Stimulated activated CD8-positive, alpha-beta memory T cell treated with anti-CD3 and anti-CD28 coated beads, Interleukin-7, amount 100 ng/mL, for 1 hour (primary cell): Measurements from ENCODE around the gene HES7.

ENCODE experiments used
- DNase-seq, 2 donors: peaks; one replicate each; pipeline ENCODE4 v3.0.0-alpha.2; 2020; ENCODE audit warnings: low read depth in 2 of 2

Gene HES7

DNA sequence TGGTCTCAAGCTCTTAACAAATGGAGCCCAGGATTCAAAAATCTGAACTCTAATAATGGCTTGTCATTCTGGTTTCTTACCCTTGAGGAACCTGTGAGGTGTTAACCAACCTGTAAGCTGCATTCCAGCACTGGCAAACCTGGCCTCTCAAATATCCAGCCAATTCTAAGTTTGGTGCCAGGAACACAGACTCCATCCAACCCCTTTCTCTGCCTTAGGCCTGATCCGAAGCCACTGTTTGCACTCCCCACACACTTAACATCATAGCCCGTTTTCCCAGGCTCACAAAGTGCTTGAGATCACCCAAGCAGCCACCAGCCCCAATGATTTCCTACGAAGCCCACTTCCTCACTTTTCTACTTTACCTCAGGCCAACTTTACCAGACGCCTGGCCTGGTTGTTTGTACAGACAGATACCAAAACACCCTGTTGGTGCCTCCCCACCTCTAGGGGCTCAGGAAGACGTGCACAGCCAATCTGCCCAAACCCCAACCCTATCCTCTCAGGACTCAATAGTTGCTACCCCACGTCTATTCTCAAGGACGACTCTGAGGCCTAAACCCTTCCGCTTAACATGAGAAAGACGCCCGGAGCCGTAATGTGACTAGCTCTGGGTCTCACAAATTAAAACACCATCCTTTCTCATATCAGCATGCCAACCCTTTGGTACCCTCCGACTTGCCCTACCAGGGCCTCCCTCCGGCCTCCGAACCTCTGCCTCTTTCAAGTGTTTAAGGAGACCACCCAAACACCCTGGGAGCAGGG, 31.5 kb upstream of the HES7 start:
- DNase-seq, result no peak

DNA sequence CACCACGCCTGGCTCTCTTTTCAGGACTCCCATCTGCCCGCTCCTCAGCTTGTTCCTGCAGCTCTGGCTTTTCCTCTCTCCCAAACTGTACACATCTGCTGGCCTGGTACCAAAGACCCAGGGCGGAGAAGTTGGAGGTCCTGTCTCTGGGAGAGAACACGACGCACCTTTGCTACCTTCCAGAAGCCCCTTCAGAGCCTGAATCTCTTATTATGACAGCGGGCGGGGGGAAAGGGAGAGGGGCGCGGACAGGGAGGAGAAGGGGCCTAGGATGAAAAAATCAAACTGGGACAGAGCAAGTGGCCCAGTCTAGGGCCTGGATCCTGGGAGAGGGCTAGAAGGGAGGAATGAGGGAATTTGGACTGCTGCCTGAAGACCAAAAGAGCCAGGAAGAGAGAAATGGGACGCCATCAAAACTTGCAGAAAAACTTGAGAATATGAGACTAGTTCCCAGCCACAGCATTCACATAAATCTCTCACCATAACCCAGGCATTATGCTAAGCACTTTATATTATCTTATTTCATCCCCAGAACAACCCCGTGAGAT, 30.8 kb upstream of the HES7 start:
- no peak for DNase-seq

DNA sequence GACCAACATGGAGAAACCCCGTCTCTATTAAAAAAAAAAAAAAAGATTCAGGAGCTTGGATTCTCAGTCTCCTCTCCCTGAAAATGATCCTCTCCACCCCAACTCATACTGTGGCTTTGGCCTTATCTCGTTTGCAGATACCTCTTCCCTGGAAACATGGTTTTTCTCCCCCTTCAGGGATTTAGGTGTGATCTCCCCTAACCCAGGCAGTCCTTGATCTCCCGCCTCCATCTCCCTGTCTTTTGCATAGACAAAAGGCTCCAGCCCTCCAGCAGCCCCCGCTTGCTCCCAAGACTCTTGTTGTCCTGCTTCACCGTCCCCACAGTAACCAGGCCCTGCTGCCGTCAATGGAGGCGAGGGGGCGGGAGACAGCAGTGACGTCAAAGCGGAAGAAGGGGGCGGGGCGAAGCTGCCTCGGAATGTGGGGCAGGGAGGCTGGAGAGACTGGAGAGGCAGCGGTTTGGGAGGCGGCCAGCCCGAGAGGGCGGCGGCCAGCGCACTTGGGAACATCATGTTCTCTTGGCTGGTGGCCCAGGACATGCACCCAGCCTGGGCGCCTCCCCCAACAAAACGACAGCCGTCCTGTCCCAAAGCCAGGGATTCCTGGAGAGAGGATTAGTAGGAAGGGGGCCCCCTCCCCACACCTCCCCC, 30.2 kb upstream of the HES7 start:
- peak in 1 of 2 donors; percentile 83 for DNase-seq

DNA sequence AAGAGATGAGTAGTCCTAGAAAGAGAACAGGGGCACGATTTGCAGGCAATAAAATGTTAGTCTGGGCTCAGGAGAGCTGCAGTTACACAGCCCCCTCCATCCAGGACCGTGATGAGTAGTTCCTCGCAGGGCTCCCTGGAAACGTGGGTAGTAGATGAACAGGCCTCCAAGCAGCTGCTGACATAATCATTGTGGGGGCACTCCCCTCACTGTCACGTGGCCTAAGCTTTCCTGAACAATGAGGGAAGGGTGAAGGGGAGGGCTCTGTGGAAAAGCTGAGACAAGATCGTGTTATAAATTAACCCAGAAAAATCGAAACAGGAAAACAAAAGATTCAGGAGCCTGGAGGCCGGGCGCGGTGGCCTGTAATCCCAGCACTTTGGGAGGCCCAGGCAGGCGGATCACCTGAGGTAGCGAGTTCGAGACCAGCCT, 29.6 kb upstream of the HES7 start:
- no peak for DNase-seq

DNA sequence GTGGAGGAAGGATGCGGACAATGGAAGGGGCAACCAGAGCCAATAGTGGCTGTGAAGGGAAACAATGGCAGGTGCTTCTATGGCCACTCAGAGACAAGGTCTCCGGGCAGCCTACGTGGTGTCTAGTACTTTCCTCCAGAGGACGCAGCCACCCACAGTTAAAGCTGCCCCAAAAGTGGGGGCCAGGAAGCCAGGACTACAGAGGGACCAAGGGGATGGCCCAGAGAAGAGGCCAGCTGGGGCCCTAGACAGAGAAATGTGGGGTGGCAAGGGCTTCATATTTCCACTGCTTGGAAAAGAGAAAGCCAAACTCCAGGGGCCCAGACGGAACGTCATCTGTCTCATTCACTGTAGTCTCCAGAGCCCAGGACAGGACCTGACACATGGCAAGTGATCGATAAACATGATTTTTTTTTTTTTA, 29.1 kb upstream of the HES7 start:
- no peak for DNase-seq

DNA sequence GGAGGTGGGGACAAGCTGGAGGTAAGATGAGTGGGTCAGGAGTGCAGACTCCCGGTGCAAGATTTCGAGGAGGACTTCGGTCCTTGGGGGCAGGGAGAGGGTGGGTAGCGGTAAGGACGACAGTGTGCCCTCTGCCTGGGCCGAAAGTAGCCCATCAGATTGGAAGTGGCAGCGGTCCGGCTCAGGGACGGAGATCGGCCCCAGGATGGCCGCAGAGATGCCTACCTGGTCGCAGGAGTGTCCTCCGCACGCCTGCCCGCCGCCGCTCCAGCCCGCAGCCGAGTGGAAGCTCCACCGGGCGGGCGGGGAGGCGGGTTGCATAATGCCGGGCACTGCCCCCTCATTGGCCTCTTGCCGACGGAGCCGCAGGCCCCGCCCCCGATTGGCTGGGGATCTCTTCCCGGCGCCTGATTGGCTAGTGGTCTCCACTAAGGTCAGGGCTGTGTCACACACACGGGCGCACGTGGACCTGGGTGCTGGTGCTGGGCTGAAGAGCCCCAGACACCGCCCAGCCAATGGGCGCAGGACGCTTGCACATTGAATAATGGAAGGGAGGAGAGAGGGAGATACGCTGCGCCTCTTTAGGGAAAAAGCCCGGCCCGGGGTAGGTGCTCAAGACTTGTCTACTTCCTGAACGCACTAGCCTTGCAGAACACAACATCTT, 28.3 kb upstream of the HES7 start, which contains the start of gene PER1:
Gene PER1, minus strand, starts transcription at position 293 of the 664 bp plus-strand sequence. CDS start 1,698 bp downstream, outside the sequence.
- peak in 1 of 2 donors; percentile 61 for DNase-seq

DNA sequence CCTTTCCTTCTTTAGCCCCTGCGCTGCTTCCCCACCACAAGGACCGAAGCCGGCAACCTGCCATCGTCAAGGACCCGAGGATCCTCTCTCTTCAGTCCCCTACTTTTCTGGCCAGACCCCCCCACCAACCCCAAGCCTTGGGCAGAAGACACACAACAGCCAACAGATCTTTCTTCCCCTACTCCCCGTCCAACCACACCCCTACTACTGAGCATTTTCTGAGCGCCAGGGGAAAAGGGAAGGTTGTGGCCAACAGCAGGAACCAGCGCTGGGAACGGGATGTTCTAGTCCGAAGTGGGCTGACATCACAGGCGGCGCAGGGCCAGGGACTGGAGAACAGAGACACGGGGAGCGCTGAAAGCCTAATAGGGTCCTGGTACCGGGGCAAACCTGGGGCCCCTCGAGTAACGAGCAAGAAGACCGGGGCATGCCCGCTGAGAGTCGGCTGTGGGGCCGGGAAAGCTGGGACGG, 27.8 kb upstream of the HES7 start:
- DNase-seq, result no peak

DNA sequence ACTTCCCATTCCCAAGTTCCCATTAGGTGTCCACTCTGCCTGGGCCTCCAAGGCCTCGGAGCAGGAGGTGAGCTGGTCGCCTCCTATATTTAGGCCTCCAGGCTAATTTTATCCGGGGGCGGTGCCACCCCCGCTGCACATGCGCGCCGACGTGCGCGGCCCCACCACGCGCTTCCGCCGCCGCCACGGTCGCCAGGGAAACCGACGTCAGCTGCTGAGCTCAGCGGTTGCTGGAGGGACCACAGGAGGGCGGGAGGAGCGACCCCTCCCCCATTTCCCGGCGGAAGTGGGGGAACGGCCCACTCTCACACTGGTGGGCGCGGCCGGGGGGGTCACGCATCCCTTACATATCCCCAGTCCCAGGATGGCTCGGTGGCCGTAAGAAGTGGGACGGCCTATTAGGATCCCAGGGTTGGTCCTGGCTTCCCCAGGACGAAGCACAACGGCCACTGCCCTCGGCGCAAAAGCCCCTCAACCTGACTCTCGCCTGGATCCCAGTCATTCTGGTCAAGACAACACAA, 27.3 kb upstream of the HES7 start:
- DNase-seq, result peak; percentile 82 to 84

DNA sequence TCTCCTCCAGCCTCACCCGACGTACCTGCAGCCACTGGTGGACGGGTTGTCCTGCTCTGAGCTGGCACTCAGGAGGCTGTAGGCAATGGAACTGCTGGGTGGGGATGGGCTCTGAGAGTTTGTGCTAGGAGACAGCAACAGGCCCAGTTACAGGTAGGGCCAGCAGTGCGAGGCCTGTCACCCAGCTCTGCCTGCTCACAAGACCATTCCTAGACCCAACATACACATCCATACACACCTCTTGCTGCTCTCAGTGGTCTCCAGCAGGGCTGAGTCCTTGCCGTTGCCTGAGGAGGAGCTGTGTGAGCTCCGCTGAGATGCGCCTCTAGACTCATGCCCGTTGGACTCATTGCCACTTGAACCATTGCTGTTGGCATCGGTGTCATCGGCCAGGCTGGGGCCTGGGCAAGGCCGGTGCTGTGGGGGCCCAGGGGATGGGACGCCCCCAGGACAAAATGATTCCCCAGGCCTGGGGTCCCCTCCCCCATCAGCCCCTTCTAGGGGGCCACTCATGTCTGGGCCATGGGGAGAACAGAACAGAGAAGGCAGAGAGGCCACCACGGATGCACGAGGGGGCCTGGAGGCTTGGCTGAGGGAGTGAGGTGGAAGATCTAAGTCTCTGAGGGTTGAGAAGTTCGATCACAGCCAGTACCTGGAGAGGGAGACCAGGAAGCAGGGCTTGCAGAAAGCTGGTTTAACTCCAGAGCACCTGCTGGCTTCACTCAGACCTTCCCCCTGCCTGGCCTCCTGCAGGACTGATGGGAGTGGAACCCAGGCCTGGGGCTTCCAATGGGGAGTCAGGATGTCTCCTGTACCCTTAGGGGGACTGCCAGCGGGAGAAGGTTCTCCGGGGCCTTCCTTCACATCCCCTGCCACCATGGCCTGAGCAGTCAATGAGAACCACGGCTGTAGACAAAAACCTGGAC, 26.6 kb upstream of the HES7 start:
- no peak for DNase-seq

DNA sequence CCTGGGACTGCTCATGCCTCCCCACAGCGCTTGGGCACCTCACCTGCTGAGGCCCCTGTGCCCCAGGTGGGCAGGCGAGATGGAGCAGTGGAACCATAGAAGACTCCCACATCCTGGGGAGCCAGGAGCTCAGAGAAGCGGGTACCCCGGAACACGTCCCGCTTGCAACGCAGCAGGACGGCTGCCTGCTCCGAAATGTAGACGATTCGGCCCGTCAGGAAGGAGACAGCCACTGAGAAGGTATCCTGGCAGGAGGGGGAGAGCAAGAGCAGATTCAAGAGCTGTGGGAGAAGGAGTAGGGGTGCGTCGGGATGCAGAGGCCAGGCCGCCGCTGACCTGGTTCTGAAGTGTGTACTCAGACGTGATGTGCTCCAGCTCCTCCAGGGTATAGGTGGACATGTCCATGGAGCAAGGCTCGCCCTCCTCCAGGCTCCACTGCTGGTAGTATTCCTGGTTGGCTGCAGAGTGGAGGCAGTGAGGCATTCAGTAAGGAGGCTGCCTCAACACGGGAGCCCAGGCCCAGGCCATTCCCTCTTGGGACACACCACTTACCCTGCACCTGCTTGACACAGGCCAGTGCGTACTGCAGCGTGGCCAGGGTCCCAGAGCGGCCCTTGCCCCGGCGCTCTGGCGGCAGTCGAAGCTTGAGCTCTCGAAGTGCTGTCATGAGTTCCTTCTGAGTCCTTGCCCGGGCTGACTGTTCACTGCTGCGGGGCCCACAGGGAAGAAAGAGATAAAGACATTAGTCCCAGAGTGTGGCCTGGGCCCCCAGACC, 25.7 kb upstream of the HES7 start:
- no peak for DNase-seq

DNA sequence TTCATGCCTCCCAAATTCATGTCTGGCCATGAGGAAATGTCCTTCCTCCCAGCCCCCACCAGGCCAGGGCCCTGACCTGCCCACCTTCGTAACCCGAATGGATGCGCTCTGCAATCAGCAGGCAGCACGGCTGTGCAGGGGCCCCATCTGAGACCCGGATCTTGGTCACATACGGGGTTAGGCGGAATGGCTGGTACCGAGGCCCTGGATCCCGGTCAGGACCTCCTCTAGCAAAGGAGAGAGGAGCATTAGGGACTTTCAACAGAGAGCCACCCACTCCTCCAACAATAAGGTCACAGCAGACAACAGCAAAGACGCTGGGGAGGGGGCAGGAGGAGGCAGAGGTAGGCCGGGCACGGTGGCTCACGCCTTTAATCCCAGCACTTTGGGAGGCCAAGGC, 24.7 kb upstream of the HES7 start:
- no peak for DNase-seq

DNA sequence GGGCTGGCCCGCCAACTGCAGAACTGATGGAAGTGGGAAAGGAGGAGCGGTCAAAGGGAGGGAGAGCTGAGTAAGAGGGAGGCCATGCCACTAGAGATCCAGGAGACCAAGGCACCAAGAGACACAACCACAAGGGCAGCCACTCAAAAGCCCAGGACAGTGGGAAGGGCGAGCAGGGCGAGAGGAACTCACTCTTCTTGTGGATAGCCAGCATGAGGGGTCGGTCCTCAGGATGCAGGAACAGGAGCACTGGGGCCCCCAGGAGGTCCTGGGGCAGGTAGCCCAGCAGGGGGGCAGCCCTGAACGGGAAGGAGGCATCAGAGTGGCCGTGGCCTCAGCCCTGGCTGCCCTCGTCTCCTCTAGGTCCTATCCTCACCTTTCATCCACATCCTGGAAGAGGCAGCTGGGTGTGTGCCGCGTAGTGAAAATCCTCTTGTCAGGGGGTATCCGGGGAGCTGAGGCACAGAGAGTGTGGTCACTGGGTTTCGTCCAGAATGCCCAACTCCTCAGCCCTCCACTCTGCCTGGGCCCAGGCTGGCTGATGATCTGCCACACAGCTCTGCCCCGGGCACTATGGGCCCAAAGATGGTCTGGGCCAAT, 24.0 kb upstream of the HES7 start:
- DNase-seq, result no peak

DNA sequence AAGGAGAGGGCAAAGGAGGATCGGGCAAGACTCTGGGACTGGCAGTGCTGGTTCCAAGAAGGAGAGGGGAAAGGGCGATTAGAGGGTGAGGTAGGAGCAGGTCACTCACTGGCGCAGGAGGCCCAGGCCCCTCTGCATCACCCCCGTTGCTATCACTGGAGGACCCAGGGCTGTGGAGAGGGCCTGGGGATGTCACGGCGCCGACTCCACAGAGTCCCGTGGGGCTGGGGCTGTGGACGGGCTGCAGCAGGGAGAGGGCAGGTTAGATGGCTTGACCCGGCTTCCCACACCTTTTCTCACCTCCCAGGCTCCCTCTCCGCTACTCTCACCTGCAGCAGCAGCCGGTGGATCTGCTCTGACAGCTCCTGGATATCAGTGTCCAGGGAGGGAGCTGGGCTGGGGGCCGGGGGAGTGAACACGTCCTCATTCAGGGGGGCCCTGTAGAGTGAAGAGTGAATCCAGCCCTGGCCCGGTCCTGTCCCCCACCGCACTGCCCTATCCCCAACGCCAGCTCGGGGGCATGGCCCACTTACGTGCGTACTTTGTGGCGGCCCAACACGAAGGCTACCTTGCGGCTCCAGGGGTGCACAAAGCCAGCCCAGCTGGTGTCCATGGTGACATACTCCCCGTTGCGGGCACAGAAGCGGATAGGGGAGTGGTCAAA, 23.4 kb upstream of the HES7 start:
- no peak for DNase-seq

DNA sequence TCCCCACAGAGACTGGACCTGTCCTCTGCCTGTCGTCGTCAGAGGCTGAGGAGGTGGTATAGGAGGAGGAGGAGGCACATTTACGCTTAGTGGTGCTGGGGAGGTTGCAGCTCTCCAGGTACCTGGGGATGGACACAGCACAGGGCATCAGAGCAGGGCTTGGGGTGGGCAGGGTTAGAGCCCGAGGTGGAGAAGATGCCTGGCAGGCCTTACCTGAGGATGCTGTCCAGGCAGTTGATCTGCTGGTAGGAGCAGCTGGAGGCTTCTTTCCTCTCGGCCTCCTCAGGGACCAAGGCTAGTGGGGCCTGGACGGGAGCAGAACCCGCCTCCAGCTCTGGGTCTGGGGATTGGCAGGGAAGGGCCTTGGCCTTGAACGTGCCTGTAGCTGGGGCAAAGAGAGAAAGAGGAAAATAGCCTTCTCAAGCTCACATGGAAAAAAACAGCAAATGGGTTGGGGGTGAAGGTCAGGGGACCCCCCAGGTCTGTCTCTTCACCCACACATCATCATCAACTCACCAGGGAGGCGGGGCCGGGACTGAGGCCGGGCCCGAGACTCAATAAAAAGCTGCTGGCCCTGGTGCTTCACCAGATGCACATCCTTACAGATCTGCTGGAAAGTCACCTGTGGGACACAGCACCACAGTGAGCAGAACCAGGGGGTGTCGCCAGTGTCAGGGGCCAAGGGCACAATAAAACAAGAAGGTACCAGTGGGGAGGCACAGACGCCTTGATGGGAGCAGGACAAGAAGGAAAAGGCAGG, 22.7 kb upstream of the HES7 start:
- DNase-seq, result no peak

DNA sequence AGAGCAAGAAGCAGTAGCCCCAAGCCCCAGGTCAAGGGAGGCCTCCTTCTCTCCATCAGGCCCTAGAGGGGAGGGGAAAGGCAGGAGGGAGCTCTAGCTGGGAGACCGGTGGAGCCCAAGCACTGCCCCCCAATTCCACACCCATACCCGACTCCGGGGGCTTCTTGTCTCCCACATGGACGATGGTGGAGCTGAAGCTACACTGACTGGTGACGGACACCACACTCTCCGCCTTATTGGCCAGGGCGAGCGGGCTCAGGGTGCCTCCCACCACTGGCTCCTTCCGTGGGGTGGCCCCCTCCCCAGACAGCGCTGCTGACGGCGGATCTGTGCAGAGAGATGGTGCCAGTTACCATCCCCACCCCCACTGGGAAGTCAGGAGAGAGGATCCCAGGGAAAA, 21.9 kb upstream of the HES7 start:
- DNase-seq, result no peak

DNA sequence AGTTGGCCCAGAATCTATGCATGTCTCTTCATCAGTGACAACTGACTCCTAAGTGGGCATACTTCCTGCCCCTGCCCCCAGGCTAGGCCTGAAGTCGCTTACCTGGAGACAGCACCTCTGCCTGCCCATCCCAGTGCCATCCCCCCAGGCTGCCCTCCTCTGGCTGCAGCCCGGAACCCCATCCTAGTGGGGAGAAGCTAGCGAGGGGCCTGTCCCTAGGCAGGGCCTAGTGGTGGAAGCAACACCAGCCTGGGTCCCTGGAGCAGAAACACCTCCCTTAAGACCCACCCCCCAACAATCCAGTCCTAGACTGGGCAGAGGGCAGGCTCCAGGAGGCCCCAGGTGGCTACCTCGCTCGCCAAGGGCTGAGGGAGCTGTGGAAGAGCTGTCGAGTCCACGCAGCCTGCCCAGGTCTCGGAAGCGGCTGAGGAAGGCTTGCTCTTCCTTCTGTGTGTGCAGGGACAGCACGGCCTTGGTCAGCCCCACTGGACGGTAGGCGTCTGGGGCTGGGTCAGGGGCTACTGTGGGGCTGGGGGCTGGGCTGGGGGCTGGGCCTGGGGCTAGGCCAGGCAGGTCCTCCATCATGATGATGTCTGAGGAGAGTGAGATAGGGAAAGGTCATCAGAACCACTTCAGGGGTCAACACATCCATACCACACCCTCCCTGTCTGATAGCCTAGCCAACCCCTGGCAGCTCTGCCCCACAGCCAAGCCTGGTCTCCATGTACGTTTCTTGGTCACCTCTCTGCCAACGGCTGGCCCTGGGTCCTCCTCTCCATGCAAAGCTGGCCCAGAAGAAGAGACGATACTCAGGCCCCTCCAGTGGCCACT, 20.7 kb upstream of the HES7 start:
- DNase-seq, result no peak

DNA sequence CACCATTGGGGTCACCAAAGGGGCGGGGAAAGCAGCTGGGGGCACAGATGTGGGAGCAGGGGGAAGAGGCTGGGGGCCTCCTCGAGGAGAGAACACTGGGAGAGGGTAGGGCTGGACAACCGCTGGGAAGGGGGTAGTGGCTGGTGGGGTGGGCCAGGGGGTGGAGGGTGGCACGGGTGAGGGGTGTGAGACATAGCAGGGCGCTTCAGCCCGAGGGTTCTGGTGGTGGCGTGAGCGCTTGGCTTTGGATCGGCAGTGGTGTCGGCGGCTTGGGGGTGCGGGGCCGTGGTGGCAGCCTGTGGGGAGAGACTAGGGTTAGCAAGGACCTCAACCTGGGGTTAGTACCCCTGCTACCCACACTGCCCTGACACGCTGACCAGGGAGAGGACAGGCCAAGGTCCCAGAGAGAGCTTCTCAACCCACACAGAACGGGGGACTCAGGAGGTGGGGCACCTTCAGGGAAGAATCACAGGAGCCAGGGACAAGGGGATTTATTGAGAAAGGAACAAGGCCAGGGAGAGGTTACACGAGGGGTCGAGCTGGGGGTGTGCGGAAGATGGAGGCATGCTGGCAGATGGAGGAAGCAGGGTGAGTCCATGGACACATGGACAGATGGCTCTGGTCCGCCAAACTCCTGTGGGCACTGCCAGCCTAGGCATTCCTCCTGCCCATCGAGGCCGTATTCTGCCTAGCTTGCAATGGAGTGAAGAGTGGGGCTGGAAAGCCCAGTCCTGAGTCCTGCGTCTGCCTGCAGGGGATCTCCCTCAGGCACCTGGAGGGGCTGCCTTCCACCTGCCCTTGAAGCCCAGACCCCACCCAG, 19.9 kb upstream of the HES7 start:
- no peak for DNase-seq
